Choroid plexus epithelial cell (primary cell): ENCODE results near the gene NDUFB5.

Source experiments
- DNase-seq: peaks from one replicate; pipeline ENCODE4 v3.0.0-alpha.2; 2010; ENCODE audit warnings: low read depth
- H3K4me3 ChIP-seq: 2 replicates; pipeline ENCODE4 v1.5.1; 2011; ENCODE audit warnings: low read depth, mild to moderate bottlenecking, control low read depth, low read length, moderate library complexity
- TF ChIP-seq, protein P1 (sequence below): conservative IDR thresholded peaks from 2 replicates; pipeline ENCODE4 v1.5.1; 2011; ENCODE audit warnings: low read depth, mild to moderate bottlenecking, control low read depth, inconsistent platforms, low read length, moderate library complexity

NDUFB5 gene

GRCh38 chr3:179580992-179581391 lies 23.6 kb upstream of the NDUFB5 start:
- no peak overlapping the region for H3K4me3 ChIP-seq
- no peak for DNase-seq
- TF ChIP-seq, protein P1, sequence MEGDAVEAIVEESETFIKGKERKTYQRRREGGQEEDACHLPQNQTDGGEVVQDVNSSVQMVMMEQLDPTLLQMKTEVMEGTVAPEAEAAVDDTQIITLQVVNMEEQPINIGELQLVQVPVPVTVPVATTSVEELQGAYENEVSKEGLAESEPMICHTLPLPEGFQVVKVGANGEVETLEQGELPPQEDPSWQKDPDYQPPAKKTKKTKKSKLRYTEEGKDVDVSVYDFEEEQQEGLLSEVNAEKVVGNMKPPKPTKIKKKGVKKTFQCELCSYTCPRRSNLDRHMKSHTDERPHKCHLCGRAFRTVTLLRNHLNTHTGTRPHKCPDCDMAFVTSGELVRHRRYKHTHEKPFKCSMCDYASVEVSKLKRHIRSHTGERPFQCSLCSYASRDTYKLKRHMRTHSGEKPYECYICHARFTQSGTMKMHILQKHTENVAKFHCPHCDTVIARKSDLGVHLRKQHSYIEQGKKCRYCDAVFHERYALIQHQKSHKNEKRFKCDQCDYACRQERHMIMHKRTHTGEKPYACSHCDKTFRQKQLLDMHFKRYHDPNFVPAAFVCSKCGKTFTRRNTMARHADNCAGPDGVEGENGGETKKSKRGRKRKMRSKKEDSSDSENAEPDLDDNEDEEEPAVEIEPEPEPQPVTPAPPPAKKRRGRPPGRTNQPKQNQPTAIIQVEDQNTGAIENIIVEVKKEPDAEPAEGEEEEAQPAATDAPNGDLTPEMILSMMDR: no peak

- DNase-seq: peak; percentile 62
- TF ChIP-seq, protein P1: no peak
- no peak overlapping the region for H3K4me3 ChIP-seq
Observed at GRCh38 chr3:179589143-179589542, 15.5 kb upstream of the NDUFB5 start.

DNA sequence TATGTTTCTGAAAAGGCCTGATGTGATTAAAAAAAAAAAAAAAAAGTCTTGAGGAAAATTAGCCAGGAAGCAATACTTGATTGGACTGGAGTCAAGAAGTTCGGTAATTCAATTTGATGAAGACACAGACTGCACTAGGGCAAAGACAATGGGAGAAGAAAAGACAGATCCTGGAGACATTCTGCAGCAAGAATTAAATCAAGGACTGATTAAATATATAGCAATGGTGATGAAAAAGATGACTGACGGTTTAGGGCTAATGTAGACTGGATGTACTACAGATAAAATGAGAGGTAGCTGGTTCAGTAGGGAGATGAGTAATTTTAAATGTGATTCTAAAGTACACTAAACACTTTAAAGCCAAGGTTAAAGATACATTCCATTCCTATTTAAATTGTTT lies 13.9 kb upstream of the NDUFB5 start:
- TF ChIP-seq, protein P1: no peak
- DNase-seq: no peak
- H3K4me3 ChIP-seq: no peak overlapping the region

DNA sequence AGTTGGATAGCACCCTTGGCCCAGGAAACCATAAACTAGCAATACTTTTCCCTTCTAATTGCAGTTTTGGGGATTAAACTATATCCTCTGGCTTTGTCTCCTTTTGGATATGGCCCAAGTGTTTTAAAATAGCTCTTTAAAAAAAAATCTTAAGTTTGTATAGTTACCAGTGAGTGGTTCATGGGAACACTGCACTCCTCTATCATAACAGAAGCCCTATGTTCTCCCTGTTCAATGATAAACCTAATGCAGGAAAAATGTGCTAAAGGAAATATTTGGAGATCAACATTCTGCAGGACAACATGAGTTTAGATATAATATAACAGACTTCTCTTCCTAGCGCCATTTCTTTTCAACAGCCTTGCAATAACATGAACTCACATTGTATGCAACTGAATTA lies 13.3 kb upstream of the NDUFB5 start:
- TF ChIP-seq, protein P1: no peak
- no peak overlapping the region for H3K4me3 ChIP-seq
- peak; percentile 16 for DNase-seq

GRCh38 chr3:179599531-179599930 lies 5.1 kb upstream of the NDUFB5 start:
- no peak overlapping the region for H3K4me3 ChIP-seq
- TF ChIP-seq, protein P1: no peak
- no peak for DNase-seq

GRCh38 chr3:179603321-179603720 lies 1.3 kb upstream of the NDUFB5 start:
- DNase-seq: no peak
- peak overlapping the region; percentile 98 for H3K4me3 ChIP-seq
- TF ChIP-seq, protein P1: no peak

GRCh38 chr3:179603831-179604230 lies 763 bp upstream of the NDUFB5 start:
- DNase-seq: peak; percentile 4
- peak overlapping the region; percentile 98 for H3K4me3 ChIP-seq
- TF ChIP-seq, protein P1: no peak
